ENCODE measurements around the gene DYNC1H1. TPM values are rescaled to one million over a fixed set of nuclear protein-coding genes. Genes with fewer than 3 reads are reported as not detected.

Gene DYNC1H1
- total and polyA plus RNA-seq, 2 of the 13 experiments (the other 11 are each of a cell fraction or from before 2014, with no cell fraction given): 74.4 to 239 TPM

DNA sequence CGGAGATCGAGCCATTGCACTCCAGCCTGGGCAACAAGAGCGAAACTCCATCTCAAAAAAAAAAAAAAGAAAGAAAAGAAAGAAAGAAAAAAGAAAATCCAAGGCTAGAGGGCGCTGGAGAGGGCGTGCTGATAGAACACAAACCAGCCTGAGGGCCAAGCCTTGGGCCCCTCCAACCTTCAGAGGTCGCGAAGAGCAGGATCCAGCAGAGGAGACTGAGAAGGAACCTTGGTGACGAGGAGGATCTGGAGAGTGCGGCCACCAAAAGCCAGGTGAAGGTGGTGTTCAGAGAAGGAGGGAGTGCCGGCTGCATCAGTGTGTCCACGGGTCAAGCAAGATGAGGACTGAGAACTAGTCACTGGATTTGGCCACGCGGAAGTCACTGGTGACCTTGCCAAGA, 4.1 kb upstream of the DYNC1H1 start (continued):
- TF ChIP-seq, protein P1, sequence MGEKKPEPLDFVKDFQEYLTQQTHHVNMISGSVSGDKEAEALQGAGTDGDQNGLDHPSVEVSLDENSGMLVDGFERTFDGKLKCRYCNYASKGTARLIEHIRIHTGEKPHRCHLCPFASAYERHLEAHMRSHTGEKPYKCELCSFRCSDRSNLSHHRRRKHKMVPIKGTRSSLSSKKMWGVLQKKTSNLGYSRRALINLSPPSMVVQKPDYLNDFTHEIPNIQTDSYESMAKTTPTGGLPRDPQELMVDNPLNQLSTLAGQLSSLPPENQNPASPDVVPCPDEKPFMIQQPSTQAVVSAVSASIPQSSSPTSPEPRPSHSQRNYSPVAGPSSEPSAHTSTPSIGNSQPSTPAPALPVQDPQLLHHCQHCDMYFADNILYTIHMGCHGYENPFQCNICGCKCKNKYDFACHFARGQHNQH (CRISPR knock-in tag; IDR thresholded peaks at IDR 0.05): no peak
- TF ChIP-seq PLRG1 (conservative IDR thresholded peaks at IDR 0.05) (no peak), CREBL2 (CRISPR knock-in tag; IDR thresholded peaks at IDR 0.05; ENCODE audit: borderline replicate concordance) (no peak), ZNF350 (CRISPR knock-in tag; IDR thresholded peaks at IDR 0.05; ENCODE audit: borderline replicate concordance, low read depth) (0 out of 2 replicates have a peak, but pooled peaks have one; percentile 36), SIN3A (IDR thresholded peaks at IDR 0.05; ENCODE audit: borderline replicate concordance, low read depth, low read length) (no peak), STAG1 (CRISPR knock-in tag; IDR thresholded peaks at IDR 0.05) (peak; percentile 14; the same call in 1 of the 2 replicates), ZNF383 (CRISPR knock-in tag; IDR thresholded peaks at IDR 0.05; ENCODE audit: borderline replicate concordance) (no peak), ATF7 (IDR thresholded peaks at IDR 0.05) (no peak), ATF7 (CRISPR knock-in tag; IDR thresholded peaks at IDR 0.05) (no peak), ZFP82 (CRISPR knock-in tag; IDR thresholded peaks at IDR 0.05; ENCODE audit: borderline replicate concordance) (no peak), ZNF160 (CRISPR knock-in tag; IDR thresholded peaks at IDR 0.05) (no peak), JUNB (CRISPR knock-in tag; IDR thresholded peaks at IDR 0.05; ENCODE audit: borderline replicate concordance) (no peak), ATM (IDR thresholded peaks at IDR 0.05; ENCODE audit: borderline replicate concordance) (no peak), PHB2 (IDR thresholded peaks at IDR 0.05; ENCODE audit: partially characterized antibody) (no peak), ZNF501 (CRISPR knock-in tag; IDR thresholded peaks at IDR 0.05) (0 out of 2 replicates have a peak, but pooled peaks have one; percentile 8)
- TF ChIP-seq, protein P2, sequence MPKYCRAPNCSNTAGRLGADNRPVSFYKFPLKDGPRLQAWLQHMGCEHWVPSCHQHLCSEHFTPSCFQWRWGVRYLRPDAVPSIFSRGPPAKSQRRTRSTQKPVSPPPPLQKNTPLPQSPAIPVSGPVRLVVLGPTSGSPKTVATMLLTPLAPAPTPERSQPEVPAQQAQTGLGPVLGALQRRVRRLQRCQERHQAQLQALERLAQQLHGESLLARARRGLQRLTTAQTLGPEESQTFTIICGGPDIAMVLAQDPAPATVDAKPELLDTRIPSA (CRISPR knock-in tag; IDR thresholded peaks at IDR 0.05; ENCODE audit: borderline replicate concordance): no peak
- TF ChIP-seq, protein P3, sequence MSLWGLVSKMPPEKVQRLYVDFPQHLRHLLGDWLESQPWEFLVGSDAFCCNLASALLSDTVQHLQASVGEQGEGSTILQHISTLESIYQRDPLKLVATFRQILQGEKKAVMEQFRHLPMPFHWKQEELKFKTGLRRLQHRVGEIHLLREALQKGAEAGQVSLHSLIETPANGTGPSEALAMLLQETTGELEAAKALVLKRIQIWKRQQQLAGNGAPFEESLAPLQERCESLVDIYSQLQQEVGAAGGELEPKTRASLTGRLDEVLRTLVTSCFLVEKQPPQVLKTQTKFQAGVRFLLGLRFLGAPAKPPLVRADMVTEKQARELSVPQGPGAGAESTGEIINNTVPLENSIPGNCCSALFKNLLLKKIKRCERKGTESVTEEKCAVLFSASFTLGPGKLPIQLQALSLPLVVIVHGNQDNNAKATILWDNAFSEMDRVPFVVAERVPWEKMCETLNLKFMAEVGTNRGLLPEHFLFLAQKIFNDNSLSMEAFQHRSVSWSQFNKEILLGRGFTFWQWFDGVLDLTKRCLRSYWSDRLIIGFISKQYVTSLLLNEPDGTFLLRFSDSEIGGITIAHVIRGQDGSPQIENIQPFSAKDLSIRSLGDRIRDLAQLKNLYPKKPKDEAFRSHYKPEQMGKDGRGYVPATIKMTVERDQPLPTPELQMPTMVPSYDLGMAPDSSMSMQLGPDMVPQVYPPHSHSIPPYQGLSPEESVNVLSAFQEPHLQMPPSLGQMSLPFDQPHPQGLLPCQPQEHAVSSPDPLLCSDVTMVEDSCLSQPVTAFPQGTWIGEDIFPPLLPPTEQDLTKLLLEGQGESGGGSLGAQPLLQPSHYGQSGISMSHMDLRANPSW (CRISPR knock-in tag; IDR thresholded peaks at IDR 0.05; ENCODE audit: borderline replicate concordance): no peak
- TF ChIP-seq, protein P4, sequence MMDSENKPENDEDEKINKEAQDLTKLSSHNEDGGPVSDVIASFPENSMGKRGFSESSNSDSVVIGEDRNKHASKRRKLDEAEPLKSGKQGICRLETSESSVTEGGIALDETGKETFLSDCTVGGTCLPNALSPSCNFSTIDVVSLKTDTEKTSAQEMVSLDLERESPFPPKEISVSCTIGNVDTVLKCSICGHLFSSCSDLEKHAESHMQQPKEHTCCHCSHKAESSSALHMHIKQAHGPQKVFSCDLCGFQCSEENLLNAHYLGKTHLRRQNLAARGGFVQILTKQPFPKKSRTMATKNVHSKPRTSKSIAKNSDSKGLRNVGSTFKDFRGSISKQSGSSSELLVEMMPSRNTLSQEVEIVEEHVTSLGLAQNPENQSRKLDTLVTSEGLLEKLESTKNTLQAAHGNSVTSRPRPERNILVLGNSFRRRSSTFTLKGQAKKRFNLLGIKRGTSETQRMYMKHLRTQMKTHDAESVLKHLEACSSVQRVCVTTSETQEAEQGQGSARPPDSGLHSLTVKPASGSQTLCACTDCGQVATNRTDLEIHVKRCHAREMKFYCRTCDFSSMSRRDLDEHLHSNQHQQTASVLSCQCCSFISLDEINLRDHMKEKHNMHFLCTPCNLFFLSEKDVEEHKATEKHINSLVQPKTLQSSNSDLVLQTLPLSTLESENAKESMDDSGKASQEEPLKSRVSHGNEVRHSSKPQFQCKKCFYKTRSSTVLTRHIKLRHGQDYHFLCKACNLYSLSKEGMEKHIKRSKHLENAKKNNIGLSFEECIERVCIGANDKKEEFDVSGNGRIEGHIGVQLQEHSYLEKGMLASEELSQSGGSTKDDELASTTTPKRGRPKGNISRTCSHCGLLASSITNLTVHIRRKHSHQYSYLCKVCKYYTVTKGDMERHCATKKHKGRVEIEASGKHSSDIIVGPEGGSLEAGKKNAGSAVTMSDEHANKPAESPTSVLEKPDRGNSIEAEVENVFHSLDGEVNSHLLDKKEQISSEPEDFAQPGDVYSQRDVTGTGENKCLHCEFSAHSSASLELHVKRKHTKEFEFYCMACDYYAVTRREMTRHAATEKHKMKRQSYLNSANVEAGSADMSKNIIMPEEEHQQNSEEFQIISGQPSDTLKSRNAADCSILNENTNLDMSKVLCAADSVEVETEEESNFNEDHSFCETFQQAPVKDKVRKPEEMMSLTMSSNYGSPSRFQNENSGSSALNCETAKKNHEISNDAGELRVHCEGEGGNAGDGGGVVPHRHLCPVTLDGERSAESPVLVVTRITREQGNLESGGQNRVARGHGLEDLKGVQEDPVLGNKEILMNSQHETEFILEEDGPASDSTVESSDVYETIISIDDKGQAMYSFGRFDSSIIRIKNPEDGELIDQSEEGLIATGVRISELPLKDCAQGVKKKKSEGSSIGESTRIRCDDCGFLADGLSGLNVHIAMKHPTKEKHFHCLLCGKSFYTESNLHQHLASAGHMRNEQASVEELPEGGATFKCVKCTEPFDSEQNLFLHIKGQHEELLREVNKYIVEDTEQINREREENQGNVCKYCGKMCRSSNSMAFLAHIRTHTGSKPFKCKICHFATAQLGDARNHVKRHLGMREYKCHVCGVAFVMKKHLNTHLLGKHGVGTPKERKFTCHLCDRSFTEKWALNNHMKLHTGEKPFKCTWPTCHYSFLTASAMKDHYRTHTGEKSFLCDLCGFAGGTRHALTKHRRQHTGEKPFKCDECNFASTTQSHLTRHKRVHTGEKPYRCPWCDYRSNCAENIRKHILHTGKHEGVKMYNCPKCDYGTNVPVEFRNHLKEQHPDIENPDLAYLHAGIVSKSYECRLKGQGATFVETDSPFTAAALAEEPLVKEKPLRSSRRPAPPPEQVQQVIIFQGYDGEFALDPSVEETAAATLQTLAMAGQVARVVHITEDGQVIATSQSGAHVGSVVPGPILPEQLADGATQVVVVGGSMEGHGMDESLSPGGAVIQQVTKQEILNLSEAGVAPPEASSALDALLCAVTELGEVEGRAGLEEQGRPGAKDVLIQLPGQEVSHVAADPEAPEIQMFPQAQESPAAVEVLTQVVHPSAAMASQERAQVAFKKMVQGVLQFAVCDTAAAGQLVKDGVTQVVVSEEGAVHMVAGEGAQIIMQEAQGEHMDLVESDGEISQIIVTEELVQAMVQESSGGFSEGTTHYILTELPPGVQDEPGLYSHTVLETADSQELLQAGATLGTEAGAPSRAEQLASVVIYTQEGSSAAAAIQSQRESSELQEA (CRISPR knock-in tag; IDR thresholded peaks at IDR 0.05; ENCODE audit: not compliant biosample characterization): peak; percentile 39
